GM10266 (cell line): ENCODE measurements around the gene FARS2.

ENCODE experiments used
- DNase-seq: peaks from one replicate; pipeline ENCODE4 v3.0.0; 2012; ENCODE audit errors: extremely low spot score
- CTCF ChIP-seq: IDR thresholded peaks from 2 replicates; pipeline ENCODE4 v1.5.1; 2012; ENCODE audit warnings: mild to moderate bottlenecking, low read depth; ENCODE audit not compliant: control insufficient read depth, insufficient read depth; ENCODE audit errors: missing control alignments

The FARS2 gene

GRCh38 chr6:5412663-5413062 is 151.3 kb downstream of the FARS2 start:
- no peak for DNase-seq
- no peak for TF ChIP-seq CTCF

GRCh38 chr6:5416250-5416649 is 154.9 kb downstream of the FARS2 start:
- no peak for DNase-seq
- no peak for TF ChIP-seq CTCF

DNA sequence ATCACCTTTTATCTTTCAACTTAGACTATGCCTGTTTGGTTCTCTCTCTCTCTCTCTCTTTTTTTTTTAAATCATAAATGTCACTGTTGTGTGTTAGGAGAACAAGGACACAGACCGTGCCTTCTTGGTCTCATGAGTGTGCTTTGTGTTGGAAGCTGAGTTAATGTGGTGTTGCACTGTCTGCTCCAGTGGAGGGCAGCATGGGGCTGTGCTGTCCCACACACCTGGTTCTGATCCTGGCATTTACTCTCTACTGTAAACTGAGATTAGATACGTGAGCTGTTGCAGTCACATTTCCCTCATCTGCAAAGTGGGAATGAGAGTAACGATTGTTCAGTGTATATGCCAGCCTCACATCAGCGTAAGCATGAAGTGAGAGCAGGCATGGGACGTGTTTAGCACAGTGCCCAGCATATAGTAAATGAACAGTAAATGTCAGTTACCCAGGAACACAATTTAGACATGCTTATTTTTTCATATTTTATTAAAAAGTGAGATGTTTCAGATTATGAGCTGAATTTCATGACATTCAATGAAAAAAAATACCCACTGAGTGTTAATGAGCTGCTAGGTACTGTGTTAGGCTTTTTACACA is 161.1 kb downstream of the FARS2 start:
- peak; percentile 50 for TF ChIP-seq CTCF
- DNase-seq = no peak

DNA sequence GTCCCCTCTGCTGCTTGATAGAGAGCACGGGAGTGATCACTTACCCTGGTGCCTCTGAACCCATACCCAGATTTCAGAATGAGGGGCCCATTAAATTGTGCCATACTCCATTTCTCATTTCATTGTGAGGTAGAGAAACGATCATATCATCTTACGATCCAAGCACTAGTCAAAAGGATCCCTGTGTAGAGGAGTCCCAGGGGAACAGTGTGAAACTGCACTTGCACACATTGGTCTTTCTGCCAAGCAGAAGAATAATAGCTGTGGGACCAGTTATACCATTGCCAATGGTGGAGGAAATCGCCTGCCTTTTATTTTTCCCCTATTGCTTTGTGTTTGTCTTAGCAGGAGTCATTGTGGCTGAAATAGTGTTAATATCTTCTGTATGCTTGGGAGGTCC is 161.9 kb downstream of the FARS2 start:
- no peak for DNase-seq
- TF ChIP-seq CTCF = no peak

- DNase-seq = no peak
Observed at GRCh38 chr6:5424726-5425125, 163.4 kb downstream of the FARS2 start.

DNA sequence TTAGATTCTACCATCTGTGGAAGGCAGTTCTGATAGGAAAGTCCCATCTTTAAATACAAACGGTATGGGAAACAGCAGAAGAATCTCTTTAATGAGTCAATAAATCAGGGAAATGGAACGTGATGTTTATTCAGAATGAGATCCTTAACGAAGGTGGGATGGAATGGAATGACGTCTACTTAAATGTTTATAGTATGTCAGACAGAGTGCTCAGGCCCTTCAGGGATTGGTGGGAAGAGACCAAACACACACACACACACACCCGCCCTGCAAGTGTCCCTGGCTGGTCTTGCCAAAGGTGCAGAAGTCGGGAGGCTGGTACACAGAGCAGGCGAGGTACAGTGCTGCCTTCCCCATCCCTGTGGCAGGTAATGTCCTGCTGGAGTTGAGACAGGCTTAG is 164.0 kb downstream of the FARS2 start:
- DNase-seq = no peak
- TF ChIP-seq CTCF = no peak

More at GRCh38 chr6:5424726-5425125, 163.4 kb downstream of the FARS2 start:
- TF ChIP-seq CTCF = no peak

GRCh38 chr6:5425797-5426196 is 164.5 kb downstream of the FARS2 start:
- DNase-seq = no peak
- TF ChIP-seq CTCF = no peak
